DMS 273 (cell line): ENCODE data around the gene ENOX1.
"Not testable (repeated sequence)": the region's sequence is repeated elsewhere in the genome, so short reads cannot be mapped to it uniquely, and the experiment has no call there.

Experiments used
- DNase-seq: peaks from one replicate; lab custom pipeline; 2025; ENCODE audit not compliant: unreplicated experiment; lab: John Stamatoyannopoulos, UW

Gene ENOX1

GRCh38 chr13:43786766-43787517 is at the start of gene ENOX1:
Gene ENOX1, minus strand, starts transcription at chr13:43786972.
- peak; percentile 92 for DNase-seq

- no peak for DNase-seq
Observed at GRCh38 chr13:43835701-43836100, 48.9 kb upstream of the ENOX1 start.

- DNase-seq = no peak
Observed at GRCh38 chr13:43831088-43831487, 44.3 kb upstream of the ENOX1 start.

DNA sequence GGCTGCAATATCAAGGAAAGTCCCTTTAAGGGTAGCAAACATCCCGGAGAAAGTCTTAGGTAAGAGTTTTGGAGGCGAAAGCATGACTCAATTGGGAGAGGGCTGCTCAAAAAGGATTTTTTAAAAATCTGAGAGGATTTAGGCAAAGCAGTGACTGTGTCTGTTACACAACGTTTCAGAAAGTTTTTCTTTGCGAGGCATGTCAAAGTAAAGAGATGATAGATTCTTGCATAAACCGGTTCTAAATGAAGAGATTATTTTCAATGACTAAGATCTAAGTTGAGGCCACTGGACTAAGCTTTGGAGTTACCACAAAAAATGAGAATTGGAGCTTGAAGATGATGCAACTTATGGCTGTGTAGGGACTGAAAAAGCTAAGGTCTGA is 43.7 kb upstream of the ENOX1 start:
- DNase-seq = no peak

GRCh38 chr13:43824656-43825055 is 37.9 kb upstream of the ENOX1 start:
- DNase-seq = not testable (repeated sequence)

DNA sequence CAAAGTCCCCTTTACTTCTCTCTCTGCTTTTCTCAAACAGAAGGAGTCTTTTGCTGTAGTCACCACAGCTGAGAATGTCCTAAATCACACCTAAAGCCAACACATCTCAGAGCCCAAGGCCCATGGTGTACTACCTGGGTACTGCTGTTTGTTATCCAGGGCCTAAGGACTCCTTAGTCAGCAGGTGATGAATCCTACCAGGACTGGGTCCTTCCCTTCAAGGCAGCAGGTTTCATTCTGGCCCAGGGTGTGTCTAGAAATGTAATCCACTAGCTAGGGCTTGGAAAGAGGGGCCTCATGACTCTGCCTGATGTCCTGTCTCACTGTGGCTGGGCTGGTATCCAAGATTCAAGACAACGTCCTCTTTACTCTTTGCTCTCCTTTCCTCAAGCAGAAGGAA is 36.2 kb upstream of the ENOX1 start:
- no peak for DNase-seq

DNA sequence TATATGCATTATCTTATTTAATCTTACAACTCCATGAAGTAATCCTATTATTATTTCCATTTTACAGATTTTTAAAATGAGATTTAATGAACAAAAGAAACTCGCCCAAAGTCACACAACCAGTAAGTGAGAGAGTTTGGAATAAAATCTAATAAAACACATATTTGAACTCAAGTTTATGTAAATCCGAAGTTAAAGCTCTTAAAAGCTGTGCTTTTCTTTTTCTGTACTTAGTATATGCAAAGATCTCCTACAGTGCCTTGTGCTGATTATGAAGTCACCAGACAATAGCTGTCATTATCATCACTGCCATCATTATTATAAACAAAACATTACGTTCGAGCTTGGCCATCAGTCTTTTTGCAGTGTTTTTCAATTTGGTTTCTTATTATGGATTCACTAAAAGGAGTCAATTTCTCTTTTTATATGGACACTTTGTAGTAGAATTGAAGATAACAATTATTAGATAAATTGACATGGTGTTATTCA is 29.7 kb upstream of the ENOX1 start:
- no peak for DNase-seq

- DNase-seq = no peak
Observed at GRCh38 chr13:43815204-43815603, 28.4 kb upstream of the ENOX1 start.

DNA sequence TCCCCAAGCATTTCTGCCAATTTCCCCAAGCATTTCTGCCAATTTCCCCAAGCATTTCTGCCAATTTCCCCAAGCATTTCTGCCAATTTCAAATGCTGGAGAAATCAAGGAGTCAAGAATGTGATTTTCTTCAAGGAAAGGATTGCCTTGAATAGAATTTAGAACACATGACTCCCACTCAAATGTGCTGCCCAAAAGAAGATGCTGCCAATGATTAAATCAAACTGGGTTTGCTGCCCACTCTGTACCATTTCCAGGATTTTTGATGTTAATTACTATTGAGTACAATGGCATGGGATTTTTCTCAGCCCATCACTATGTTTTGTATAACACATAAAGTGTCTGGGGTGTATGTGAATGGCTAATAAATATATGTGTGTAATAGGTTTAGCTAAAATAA is 21.9 kb upstream of the ENOX1 start:
- DNase-seq = no peak

GRCh38 chr13:43805681-43806128 is 18.9 kb upstream of the ENOX1 start:
- DNase-seq = peak; percentile 35

DNA sequence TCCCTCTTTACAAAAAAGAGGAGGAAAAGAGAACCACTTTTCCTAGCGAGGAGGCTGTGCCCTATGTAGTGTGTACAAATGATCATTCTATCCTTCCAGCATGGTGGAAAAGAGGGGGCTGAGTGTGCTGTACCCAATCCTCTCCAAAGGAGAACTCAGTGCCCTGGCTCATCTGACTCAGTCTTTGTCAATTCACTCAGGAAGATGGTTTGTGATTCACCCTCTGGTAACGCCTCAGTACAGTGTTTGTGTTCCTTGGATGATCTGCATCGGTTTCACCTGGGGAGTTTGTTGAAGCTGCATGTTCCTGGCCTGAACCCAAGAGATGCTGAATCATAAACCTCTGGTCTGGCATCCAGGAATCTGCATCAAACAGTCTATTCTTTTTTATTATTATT is 18.3 kb upstream of the ENOX1 start:
- peak; percentile 37 for DNase-seq

GRCh38 chr13:43804461-43805070 is 17.8 kb upstream of the ENOX1 start:
- DNase-seq = peak; percentile 90

DNA sequence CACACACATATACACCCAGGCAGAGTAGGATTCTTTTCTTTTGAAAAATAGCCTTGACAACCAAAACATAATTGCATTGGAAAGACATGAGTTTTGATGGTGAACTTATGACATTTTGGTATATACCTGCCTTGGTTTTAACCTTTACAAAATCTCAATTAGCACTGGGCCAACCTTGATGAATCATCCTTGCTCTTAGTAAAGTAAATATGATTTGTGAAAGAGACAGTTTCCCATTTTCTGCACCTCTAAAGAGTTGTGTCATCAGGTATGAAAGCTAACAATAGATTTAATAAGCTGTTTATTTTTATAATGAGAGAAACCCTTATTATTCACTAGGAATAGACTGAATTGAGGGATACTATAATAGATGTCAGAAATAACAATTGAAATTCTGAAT is 15.7 kb upstream of the ENOX1 start:
- no peak for DNase-seq

DNA sequence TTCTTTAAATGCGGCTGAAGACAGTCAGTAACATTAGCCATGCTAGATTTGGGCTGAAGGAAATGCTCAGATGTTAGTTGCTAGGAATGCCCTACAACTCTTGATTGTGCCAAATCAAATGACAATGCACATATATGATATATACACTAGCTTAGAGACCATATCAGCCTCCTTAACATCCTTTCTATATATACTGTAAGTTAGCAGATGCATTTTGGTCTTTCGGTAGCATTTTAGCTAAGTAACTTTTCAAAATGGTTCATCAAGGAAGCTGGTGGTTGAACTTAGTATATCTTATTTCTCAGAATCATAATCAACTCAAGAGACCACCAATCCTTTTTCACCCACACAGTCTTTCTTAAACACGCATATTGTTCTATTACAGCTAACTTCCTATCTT is 14.1 kb upstream of the ENOX1 start:
- no peak for DNase-seq

GRCh38 chr13:43799191-43799590 is 12.4 kb upstream of the ENOX1 start:
- no peak for DNase-seq

GRCh38 chr13:43797869-43798268 is 11.1 kb upstream of the ENOX1 start:
- no peak for DNase-seq

DNA sequence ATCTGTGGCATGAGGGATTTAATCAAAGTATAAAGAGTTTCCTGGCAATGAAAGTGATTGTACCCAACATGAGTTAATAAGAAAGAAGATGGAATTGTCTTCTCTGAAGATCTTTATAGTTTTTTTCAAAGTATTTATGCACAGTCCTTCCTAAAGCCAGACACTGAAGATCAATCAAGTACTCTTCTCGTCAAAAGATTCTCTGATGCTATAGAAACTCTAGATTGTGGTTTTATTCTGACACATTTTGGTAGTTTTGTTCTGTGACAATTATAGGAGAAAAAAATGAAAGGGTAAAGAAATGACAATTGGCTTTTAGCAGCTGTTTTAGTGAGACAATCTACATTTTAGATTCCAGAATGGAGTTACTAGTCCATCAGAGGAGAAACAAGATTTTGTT is 10.4 kb upstream of the ENOX1 start:
- no peak for DNase-seq

GRCh38 chr13:43794416-43794815 is 7.6 kb upstream of the ENOX1 start:
- DNase-seq = no peak

DNA sequence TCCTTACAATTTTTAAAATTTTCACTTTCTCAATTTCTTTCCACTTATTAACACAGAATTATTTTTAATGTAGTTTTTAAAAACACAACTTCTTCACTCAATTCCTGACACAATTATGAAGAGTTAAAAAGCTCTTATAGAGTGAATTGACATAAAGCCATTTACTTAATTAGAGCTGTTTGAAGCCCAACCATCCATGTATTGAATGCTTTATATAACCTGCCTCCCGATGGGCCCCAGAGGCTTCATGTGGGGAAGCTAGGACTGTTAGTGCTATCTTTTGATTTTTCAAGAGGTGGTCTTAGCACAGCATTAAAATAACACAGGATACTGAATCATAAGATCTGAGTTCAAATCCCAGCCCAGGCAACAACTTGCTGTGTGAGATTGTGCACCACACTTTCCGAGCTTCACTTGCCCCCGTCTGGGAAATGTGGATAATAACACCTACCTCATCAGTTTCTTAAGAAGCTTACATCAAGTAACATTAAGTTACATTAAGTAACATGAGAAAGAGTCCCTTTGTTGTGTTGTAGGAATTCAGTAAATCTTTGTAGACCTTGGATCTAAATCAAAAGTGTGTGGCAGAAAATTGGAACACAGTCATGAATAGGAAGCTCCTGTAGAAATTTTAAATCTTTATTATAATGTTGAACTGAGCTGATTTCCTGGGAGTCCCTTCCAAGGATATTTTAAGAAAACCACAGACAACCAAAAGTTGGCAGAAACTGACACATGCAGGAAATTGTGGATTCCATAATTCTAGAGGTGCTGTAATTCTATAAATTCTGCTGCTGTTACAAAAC is 5.5 kb upstream of the ENOX1 start:
- no peak for DNase-seq

DNA sequence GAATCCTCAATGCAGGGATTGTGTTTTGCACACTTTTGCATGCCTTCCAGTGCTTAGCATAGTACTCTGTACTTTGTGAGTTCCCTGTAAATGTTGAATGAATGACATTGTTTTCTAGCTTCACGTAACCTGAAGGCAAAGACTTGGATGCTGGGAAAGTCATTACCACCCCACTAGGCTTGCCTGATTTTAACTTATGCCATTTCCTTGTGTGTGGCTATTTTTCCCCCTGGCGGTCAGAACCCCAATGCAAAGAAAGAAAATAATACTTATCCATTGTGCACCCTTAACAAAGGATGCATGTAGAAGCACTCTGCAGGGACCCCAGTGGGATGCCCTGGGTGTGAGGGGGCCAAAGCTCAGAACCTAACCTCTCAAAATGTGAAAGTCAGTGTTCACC is 1.2 kb upstream of the ENOX1 start:
- DNase-seq = peak; percentile 78

- DNase-seq = peak; percentile 50
Observed at GRCh38 chr13:43787518-43787891, 733 bp upstream of the ENOX1 start.

DNA sequence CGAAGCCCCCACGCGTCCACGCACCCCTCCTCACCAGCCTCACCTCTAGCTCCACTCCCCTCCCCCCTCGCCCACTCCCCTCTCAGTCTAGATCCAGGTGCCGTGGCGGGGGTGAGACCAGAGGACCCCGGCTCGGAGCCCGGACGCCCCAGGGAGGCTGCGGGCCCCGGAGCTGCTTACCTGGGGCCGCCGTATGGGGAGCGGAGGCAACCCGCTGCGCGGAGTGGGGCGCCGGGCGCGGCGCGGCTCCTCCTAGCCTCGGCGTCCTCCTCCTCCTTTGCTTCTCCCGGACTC is 353 bp downstream of the ENOX1 start:
- DNase-seq = no peak
